BLaER1 (cell line): ENCODE results near the gene EPSTI1.

ENCODE experiments used
- H3K27ac ChIP-seq: shearing (Covaris generic); formaldehyde crosslinking; 2 replicates; pipeline ENCODE4 v1.8.1; 2022
- H3K27me3 ChIP-seq: shearing (Covaris generic); formaldehyde crosslinking; 2 replicates; pipeline ENCODE4 v1.8.1; 2022
- H3K36me3 ChIP-seq: shearing (Covaris generic); formaldehyde crosslinking; 2 replicates; pipeline ENCODE4 v1.8.1; 2022
- H3K4me1 ChIP-seq: shearing (Covaris generic); formaldehyde crosslinking; 2 replicates; pipeline ENCODE4 v1.8.1; 2022
- H3K4me2 ChIP-seq: shearing (Covaris generic); formaldehyde crosslinking; 2 replicates; pipeline ENCODE4 v1.8.1; 2022
- H3K4me3 ChIP-seq: shearing (Covaris generic); formaldehyde crosslinking; 2 replicates; pipeline ENCODE4 v1.8.1; 2022
- H3K9ac ChIP-seq: shearing (Covaris generic); formaldehyde crosslinking; 2 replicates; pipeline ENCODE4 v1.8.1; 2022
- H3K9me3 ChIP-seq: shearing (Covaris generic); formaldehyde crosslinking; 2 replicates; pipeline ENCODE4 v1.8.1; 2022
- H4K20me1 ChIP-seq: shearing (Covaris generic); formaldehyde crosslinking; 2 replicates; pipeline ENCODE4 v1.8.1; 2022
- Cebpa-rat ChIP-seq: shearing (Covaris generic); IDR thresholded peaks from 2 replicates; pipeline ENCODE4 v1.8.1; 2022

Gene EPSTI1

GRCh38 chr13:42977219-42977659 is 14.8 kb downstream of the EPSTI1 start:
- Histone ChIP-seq H3K9me3 (peaks cover 5% of the 10 kb centered on the region; the same call in 1 of the 2 replicates), H3K9ac (no peak overlapping the region), H3K4me1 (no peaks in the 10 kb centered on the region), H3K36me3 (no peaks in the 10 kb centered on the region), H3K27ac (no peak overlapping the region), H4K20me1 (no peaks in the 10 kb centered on the region), H3K4me2 (no peak overlapping the region), H3K27me3 (no peaks in the 10 kb centered on the region), H3K4me3 (no peak overlapping the region)
- TF ChIP-seq Cebpa-rat = no peak

GRCh38 chr13:42976066-42976465 is 16.0 kb downstream of the EPSTI1 start:
- Histone ChIP-seq H4K20me1 (no peaks in the 10 kb centered on the region), H3K4me2 (no peak overlapping the region), H3K4me3 (no peak overlapping the region), H3K27ac (no peak overlapping the region), H3K9me3 (peaks cover 5% of the 10 kb centered on the region; the same call in 1 of the 2 replicates), H3K36me3 (no peaks in the 10 kb centered on the region), H3K4me1 (no peaks in the 10 kb centered on the region), H3K9ac (no peak overlapping the region), H3K27me3 (no peaks in the 10 kb centered on the region)
- no peak for TF ChIP-seq Cebpa-rat

- no peaks in the 10 kb centered on the region for H4K20me1 ChIP-seq
- no peak overlapping the region for H3K4me3 ChIP-seq
- no peaks in the 10 kb centered on the region for H3K36me3 ChIP-seq
- H3K9me3 ChIP-seq = peaks cover 5% of the 10 kb centered on the region; the same call in 1 of the 2 replicates
- H3K4me2 ChIP-seq = no peak overlapping the region
- no peaks in the 10 kb centered on the region for H3K4me1 ChIP-seq
- H3K9ac ChIP-seq = no peak overlapping the region
- no peaks in the 10 kb centered on the region for H3K27me3 ChIP-seq
- H3K27ac ChIP-seq = no peak overlapping the region
- TF ChIP-seq Cebpa-rat = no peak
These were observed 18.5 kb downstream of the EPSTI1 start for GRCh38 chr13:42973581-42973980.

GRCh38 chr13:42971691-42972347 is 20.2 kb downstream of the EPSTI1 start:
- Histone ChIP-seq H4K20me1 (no peaks in the 10 kb centered on the region), H3K4me2 (no peak overlapping the region), H3K9ac (no peak overlapping the region), H3K4me3 (no peak overlapping the region), H3K27ac (no peak overlapping the region), H3K36me3 (no peaks in the 10 kb centered on the region), H3K4me1 (no peaks in the 10 kb centered on the region), H3K27me3 (no peaks in the 10 kb centered on the region), H3K9me3 (no peaks in the 10 kb centered on the region)
- no peak for TF ChIP-seq Cebpa-rat

GRCh38 chr13:42970824-42971690 is 21.0 kb downstream of the EPSTI1 start:
- Histone ChIP-seq H3K4me1 (no peaks in the 10 kb centered on the region), H3K4me2 (no peak overlapping the region), H3K9me3 (no peaks in the 10 kb centered on the region), H3K9ac (no peak overlapping the region), H3K4me3 (no peak overlapping the region), H3K27me3 (no peaks in the 10 kb centered on the region), H4K20me1 (no peaks in the 10 kb centered on the region), H3K36me3 (no peaks in the 10 kb centered on the region), H3K27ac (no peak overlapping the region)
- no peak for TF ChIP-seq Cebpa-rat

GRCh38 chr13:42969565-42970172 is 22.4 kb downstream of the EPSTI1 start:
- Histone ChIP-seq H4K20me1 (no peaks in the 10 kb centered on the region), H3K4me3 (no peak overlapping the region), H3K36me3 (no peaks in the 10 kb centered on the region), H3K27me3 (no peaks in the 10 kb centered on the region), H3K27ac (no peak overlapping the region), H3K9me3 (no peaks in the 10 kb centered on the region), H3K4me1 (no peaks in the 10 kb centered on the region), H3K4me2 (no peak overlapping the region), H3K9ac (no peak overlapping the region)
- TF ChIP-seq Cebpa-rat = no peak

GRCh38 chr13:42968906-42969305 is 23.1 kb downstream of the EPSTI1 start:
- Histone ChIP-seq H3K4me2 (no peak overlapping the region), H3K27me3 (no peaks in the 10 kb centered on the region), H3K36me3 (no peaks in the 10 kb centered on the region), H3K4me3 (no peak overlapping the region), H3K9me3 (no peaks in the 10 kb centered on the region), H3K9ac (no peak overlapping the region), H3K4me1 (no peaks in the 10 kb centered on the region), H4K20me1 (no peaks in the 10 kb centered on the region), H3K27ac (no peak overlapping the region)
- TF ChIP-seq Cebpa-rat = no peak

GRCh38 chr13:42967660-42968059 is 24.4 kb downstream of the EPSTI1 start:
- Histone ChIP-seq H3K36me3 (no peaks in the 10 kb centered on the region), H3K4me3 (no peak overlapping the region), H3K27me3 (no peaks in the 10 kb centered on the region), H3K4me2 (no peak overlapping the region), H3K27ac (no peak overlapping the region), H4K20me1 (no peaks in the 10 kb centered on the region), H3K9me3 (no peaks in the 10 kb centered on the region), H3K4me1 (peaks cover 2% of the 10 kb centered on the region), H3K9ac (no peak overlapping the region)
- TF ChIP-seq Cebpa-rat = no peak

GRCh38 chr13:42965281-42965680 is 26.8 kb downstream of the EPSTI1 start:
- Histone ChIP-seq H3K9me3 (no peaks in the 10 kb centered on the region), H3K4me3 (no peak overlapping the region), H4K20me1 (no peaks in the 10 kb centered on the region), H3K9ac (no peak overlapping the region), H3K4me1 (peaks cover 6% of the 10 kb centered on the region), H3K36me3 (no peaks in the 10 kb centered on the region), H3K4me2 (no peak overlapping the region), H3K27me3 (no peaks in the 10 kb centered on the region), H3K27ac (no peak overlapping the region)
- no peak for TF ChIP-seq Cebpa-rat

- Histone ChIP-seq H3K27ac (no peak overlapping the region), H3K4me2 (no peak overlapping the region), H3K9ac (no peak overlapping the region), H3K27me3 (no peaks in the 10 kb centered on the region), H3K4me1 (peaks cover 6% of the 10 kb centered on the region), H3K4me3 (no peak overlapping the region), H4K20me1 (no peaks in the 10 kb centered on the region), H3K9me3 (no peaks in the 10 kb centered on the region), H3K36me3 (no peaks in the 10 kb centered on the region)
- TF ChIP-seq Cebpa-rat = no peak
These were observed 27.3 kb downstream of the EPSTI1 start for GRCh38 chr13:42964761-42965161.
